GM12875 (cell line): Measurements from ENCODE around the gene FTCDNL1.

ENCODE experiments used
- H3K4me3 ChIP-seq: one replicate; pipeline ENCODE4 v1.5.1; 2011; ENCODE audit warnings: low read depth, low read length, control low read depth
- TF ChIP-seq, protein P1 (sequence below): IDR thresholded peaks from 2 replicates; pipeline ENCODE4 v1.5.1; 2011; ENCODE audit warnings: low read depth, mild to moderate bottlenecking, control low read depth, inconsistent platforms, low read length, moderate library complexity, borderline replicate concordance; ENCODE audit not compliant: insufficient read depth

The FTCDNL1 gene

GRCh38 chr2:199819746-199820145 is 31.2 kb downstream of the FTCDNL1 start:
- TF ChIP-seq, protein P1, sequence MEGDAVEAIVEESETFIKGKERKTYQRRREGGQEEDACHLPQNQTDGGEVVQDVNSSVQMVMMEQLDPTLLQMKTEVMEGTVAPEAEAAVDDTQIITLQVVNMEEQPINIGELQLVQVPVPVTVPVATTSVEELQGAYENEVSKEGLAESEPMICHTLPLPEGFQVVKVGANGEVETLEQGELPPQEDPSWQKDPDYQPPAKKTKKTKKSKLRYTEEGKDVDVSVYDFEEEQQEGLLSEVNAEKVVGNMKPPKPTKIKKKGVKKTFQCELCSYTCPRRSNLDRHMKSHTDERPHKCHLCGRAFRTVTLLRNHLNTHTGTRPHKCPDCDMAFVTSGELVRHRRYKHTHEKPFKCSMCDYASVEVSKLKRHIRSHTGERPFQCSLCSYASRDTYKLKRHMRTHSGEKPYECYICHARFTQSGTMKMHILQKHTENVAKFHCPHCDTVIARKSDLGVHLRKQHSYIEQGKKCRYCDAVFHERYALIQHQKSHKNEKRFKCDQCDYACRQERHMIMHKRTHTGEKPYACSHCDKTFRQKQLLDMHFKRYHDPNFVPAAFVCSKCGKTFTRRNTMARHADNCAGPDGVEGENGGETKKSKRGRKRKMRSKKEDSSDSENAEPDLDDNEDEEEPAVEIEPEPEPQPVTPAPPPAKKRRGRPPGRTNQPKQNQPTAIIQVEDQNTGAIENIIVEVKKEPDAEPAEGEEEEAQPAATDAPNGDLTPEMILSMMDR = no peak
- no peak overlapping the region for H3K4me3 ChIP-seq

DNA sequence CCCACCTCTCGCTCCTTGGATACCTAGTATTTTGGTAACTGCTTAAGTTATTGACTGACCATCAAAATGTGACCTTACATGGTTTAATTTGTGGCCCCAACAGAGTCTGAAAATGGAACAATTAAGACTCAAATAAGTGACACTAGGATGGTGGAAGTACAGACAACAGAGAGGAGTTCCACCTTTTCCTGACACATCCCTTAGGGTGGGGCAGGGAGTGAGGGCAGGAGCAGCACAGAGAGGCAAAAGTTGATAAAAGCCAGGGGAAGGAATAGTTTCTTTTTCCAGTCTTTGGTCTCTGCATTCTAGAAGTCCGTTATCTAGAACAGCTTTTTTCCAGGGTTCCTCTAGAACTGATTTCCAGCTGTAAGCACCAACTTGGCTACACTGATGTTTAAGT is 32.2 kb downstream of the FTCDNL1 start:
- no peak overlapping the region for H3K4me3 ChIP-seq
- TF ChIP-seq, protein P1 = no peak

DNA sequence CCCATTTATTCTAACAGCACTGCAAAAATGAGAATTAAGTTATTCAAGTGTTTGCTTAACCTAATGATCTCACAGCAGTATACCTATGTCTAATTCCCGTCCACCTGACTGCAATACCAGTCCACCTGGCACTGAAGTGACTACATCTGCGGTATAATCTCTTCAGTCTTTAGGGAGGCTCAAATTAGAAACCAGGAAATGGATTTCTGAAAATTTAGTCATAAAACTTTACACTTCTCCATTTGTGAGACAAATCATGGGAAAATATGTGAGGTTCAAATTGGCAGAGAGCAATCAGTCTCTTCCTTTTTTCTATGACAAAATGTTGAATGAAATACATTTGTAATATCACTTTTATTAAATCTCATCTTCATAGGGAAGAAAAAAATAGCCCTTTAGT is 33.0 kb downstream of the FTCDNL1 start:
- TF ChIP-seq, protein P1 = no peak
- no peak overlapping the region for H3K4me3 ChIP-seq

DNA sequence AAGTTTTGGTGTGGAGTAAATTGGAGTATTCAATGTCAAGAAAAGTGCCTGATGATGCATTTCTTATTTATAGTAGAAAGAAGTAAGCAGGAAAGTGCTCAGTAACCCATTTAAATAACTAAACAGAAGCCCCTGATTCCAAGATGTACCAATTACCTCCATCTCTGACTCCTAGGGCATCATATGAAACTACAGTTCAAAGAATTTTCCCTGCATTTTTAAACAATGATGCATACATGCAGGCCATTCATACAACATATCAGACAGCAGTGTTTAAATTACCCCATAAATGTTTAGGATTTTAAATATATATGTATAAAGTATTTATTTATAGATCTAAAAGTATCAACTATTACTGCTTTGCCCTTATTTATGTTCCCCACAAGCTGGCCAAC is 36.2 kb downstream of the FTCDNL1 start:
- TF ChIP-seq, protein P1 = no peak

DNA sequence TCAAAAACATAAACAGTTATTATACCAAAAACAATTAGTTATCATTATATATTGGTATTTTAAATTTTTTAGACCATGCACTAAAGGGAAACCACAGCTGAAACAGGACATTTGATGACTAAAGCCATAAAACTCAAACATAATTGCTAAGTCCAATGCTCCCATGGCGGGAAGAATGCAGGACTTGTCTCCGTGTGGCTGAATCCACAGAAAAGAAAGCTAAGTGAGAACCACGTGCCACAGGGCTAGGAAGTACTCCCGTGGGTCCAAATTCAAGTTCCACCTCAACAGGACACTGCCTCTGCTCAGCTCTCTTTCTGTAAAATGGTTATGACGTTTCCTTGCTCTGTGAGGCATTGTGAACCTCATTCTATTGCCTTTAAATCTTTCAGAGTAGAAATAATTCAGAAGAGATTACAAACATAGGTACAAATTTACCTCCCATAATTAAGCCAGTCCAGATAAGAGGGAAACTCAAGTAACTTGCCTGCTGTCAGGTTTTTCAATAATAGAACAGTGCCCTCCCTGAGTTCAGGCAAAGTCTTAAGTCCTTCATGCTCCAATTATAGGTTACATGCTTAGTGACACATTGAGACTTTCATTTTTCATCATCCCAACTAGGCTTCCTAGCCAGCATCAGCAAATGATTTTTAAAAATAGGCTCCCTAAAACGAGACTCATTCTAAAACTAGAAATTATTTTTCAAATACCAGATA is 36.7 kb downstream of the FTCDNL1 start:
- H3K4me3 ChIP-seq = no peak overlapping the region
- TF ChIP-seq, protein P1 = no peak

More for the DNA sequence above, 36.2 kb downstream of the FTCDNL1 start:
- no peak overlapping the region for H3K4me3 ChIP-seq

DNA sequence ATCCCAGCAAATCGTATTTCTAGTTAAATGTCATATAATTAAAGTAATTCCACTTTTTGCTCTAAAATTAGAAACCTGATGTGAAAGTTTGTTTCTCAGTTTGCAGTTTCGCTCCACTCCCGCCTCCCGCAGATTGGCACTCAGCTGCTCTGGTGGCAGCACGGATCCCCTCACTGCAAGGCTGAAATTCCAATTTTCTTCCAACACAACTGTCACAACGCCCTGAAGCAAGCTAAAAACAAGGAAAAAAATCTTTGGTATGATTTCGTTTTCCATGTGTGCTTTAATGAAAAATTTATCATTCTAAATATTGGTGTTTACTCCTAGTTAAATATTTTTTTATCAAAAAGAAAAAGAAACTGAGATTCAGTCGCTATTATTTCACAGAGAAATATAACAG is 38.5 kb downstream of the FTCDNL1 start:
- TF ChIP-seq, protein P1 = no peak
- no peak overlapping the region for H3K4me3 ChIP-seq

- TF ChIP-seq, protein P1 = no peak
- no peak overlapping the region for H3K4me3 ChIP-seq
Observed at GRCh38 chr2:199811346-199811745, 39.6 kb downstream of the FTCDNL1 start.
